ENCODE measurements around the gene ZFYVE28. TPM values are rescaled to one million over a fixed set of nuclear protein-coding genes. Genes with fewer than 3 reads are reported as not detected.

Gene ZFYVE28
- total RNA-seq, 1 donor from 2014 or later: 2.0 TPM

DNA sequence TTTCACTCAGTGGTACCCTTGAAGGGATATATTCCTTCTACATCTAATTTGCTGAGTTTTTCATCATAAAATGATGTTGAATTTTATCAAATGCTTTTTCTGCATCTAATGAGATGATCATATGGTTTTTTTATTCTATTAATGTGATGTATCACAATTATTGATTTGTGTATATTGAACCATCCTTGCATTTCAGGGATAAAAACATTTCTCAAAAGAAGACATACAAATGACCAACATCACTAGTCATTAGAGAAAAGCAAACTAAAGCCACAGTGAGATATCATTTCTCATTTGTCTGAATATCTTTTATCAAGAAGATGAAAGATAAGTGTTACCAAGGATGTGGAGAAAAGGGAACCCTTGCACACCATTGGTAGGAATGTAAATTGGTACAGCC is 90.9 kb downstream of the ZFYVE28 start:
- Histone ChIP-seq H3K27me3 (ENCODE audit: control insufficient read depth, insufficient read depth, low read length) (no peaks in the 10 kb centered on the region), H3K36me3 (ENCODE audit: control insufficient read depth, insufficient read depth, low read length) (no peaks in the 10 kb centered on the region), H3K4me3 (ENCODE audit: low read depth, low read length) (no peak overlapping the region)
- no peak for DNase-seq (ENCODE audit: low read depth)
- TF ChIP-seq, protein P1, sequence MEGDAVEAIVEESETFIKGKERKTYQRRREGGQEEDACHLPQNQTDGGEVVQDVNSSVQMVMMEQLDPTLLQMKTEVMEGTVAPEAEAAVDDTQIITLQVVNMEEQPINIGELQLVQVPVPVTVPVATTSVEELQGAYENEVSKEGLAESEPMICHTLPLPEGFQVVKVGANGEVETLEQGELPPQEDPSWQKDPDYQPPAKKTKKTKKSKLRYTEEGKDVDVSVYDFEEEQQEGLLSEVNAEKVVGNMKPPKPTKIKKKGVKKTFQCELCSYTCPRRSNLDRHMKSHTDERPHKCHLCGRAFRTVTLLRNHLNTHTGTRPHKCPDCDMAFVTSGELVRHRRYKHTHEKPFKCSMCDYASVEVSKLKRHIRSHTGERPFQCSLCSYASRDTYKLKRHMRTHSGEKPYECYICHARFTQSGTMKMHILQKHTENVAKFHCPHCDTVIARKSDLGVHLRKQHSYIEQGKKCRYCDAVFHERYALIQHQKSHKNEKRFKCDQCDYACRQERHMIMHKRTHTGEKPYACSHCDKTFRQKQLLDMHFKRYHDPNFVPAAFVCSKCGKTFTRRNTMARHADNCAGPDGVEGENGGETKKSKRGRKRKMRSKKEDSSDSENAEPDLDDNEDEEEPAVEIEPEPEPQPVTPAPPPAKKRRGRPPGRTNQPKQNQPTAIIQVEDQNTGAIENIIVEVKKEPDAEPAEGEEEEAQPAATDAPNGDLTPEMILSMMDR (IDR thresholded peaks at IDR 0.05; ENCODE audit: insufficient read depth, low read length, poor library complexity, severe bottlenecking): no peak

DNA sequence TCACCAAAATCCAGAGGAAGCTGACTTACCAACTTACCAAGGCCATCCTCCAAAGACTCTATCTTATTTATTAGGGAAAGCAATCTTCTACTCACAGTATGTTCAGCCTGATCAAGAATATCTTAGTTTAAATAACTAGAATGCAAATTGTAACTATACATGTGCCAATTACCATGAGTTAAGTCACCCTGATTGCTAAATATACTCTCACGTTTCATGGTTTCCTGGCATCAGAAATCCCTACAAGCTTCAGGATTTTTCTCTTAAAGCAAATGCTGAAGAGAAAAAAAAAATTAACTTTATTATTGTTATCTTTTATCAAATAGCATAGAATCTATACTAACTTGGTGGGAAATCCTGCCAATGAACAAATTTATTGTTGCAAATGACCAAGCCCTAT is 93.6 kb downstream of the ZFYVE28 start:
- H3K27me3 ChIP-seq (ENCODE audit: control insufficient read depth, insufficient read depth, low read length): no peaks in the 10 kb centered on the region
- H3K36me3 ChIP-seq (ENCODE audit: control insufficient read depth, insufficient read depth, low read length): no peaks in the 10 kb centered on the region
- H3K4me3 ChIP-seq (ENCODE audit: low read depth, low read length): no peak overlapping the region
- TF ChIP-seq, protein P1 (IDR thresholded peaks at IDR 0.05; ENCODE audit: insufficient read depth, low read length, poor library complexity, severe bottlenecking): no peak
- DNase-seq (ENCODE audit: low read depth): no peak

DNA sequence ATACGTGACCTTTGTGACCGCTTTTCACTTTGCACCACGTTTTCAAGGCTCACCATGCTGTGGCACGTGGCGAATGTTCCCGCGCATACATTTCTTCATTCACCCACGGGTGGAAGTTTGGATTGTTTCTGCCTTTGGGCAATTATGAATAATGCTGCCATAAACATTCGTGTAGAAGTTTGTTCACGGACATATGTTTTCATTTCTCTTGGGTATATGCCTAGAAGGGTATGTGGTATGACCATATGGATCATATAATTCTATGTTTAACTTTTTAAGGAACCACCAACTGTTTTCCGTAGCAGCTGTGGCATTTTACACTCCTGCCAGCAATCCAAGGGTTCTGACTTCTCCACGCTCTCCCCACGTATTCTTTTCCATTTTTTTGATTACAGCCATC is 95.6 kb downstream of the ZFYVE28 start:
- no peak for DNase-seq (ENCODE audit: low read depth)
- no peak overlapping the region for H3K4me3 ChIP-seq (ENCODE audit: low read depth, low read length)
- TF ChIP-seq, protein P1 (IDR thresholded peaks at IDR 0.05; ENCODE audit: insufficient read depth, low read length, poor library complexity, severe bottlenecking): no peak

DNA sequence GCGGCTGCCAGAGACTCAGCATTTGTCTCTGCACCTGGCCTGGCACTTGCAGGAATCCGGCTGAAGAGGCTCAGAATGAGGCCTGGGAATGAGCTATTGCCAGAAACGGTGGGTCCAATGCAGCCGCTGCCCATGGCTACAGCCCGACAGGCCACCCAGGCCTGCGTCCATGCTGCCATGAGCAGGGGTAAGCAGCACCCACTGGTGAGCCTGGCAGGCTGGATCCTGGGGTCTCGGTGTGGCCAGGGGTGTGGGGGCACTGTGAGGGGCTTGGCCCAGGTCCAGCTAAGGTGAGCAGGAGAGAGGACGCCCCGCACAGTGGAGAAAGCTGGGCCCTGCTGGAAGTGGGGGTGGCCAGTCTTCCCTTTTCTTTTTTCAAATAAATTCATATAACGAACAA is 96.2 kb downstream of the ZFYVE28 start:
- Histone ChIP-seq H3K36me3 (ENCODE audit: control insufficient read depth, insufficient read depth, low read length) (no peaks in the 10 kb centered on the region), H3K4me3 (ENCODE audit: low read depth, low read length) (no peak overlapping the region), H3K27me3 (ENCODE audit: control insufficient read depth, insufficient read depth, low read length) (no peaks in the 10 kb centered on the region)
- TF ChIP-seq, protein P1 (IDR thresholded peaks at IDR 0.05; ENCODE audit: insufficient read depth, low read length, poor library complexity, severe bottlenecking): no peak
- DNase-seq (ENCODE audit: low read depth): no peak

More for the DNA sequence above, 95.6 kb downstream of the ZFYVE28 start:
- H3K36me3 ChIP-seq (ENCODE audit: control insufficient read depth, insufficient read depth, low read length): no peaks in the 10 kb centered on the region
- H3K27me3 ChIP-seq (ENCODE audit: control insufficient read depth, insufficient read depth, low read length): no peaks in the 10 kb centered on the region

DNA sequence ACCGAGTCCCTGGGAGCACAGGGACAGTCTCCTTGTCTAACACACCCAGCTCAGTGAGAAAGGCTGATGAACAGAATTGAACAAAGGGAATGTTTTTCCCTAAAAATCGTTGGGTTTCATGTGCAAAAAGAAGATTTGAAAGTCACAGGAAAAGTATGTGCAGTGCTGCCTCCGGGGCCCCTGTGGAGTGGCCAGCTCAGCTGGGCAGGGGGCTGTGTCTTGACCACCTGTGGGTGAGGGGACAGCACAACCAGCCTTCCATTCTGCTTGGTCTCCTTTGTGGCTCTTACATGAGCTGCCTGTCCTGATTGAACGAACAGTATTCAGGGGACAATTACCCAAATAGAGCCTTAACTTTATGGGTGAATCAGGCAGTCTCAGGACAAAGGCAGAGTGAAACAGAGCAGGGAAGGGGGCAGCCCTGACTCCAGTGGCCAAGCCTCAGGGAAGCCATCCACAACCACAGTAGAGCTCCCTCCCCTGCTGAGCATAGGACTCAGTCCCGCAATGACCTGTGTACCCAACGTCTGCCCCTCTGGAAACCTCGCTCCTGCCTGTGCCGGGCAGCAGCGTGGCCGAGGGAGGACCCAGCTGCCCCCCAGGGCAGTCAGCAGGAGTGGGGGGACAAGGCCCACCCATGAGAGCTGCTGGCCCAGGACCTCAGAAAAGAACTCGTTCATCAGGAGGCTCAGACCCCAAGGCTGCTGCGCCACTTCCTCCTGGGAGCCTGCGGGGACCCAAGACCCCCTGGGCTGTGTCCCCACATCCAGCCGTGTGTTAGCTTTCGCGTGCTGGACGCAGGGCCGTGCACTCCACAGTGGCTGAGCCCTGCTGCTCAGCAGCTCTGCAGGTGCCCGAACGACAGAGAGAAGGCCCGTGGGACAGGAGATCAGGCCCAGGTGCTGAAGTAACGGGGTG is 96.9 kb downstream of the ZFYVE28 start:
- TF ChIP-seq, protein P1 (IDR thresholded peaks at IDR 0.05; ENCODE audit: insufficient read depth, low read length, poor library complexity, severe bottlenecking): no peak
- DNase-seq (ENCODE audit: low read depth): no peak
- Histone ChIP-seq H3K4me3 (ENCODE audit: low read depth, low read length) (no peak overlapping the region), H3K27me3 (ENCODE audit: control insufficient read depth, insufficient read depth, low read length) (no peaks in the 10 kb centered on the region), H3K36me3 (ENCODE audit: control insufficient read depth, insufficient read depth, low read length) (no peaks in the 10 kb centered on the region)

Measured in kidney epithelial cell (primary cell).